HG03575 (cell line): ENCODE data around the gene RGS4.

Experiments used
- ATAC-seq: cut with Tn5 transposase; IDR thresholded peaks from one replicate; pipeline ENCODE4 v1.9.1; 2021; ENCODE audit not compliant: unreplicated experiment, insufficient number of reproducible peaks, low FRiP score; ENCODE audit errors: extremely low read depth

RGS4 gene

DNA sequence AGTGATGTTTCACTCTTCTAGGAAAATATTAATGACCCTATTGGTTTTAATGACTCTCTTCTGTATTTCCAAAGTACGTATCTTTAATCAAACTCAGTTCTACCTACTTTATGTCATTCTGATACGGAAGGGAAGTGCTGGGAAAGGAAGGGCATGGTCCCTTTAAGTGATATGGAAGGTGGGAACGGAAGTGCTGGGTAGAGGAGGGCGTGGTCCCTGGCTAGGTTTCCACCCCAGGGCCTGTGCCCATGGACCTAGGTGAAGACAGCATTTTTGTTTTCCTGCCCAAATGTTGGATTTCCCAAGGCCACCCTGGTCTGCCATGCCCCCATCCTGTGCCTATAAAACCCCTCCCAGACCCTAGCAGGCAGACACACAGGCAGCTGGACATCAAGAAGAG lies 24.0 kb downstream of the RGS4 start:
- no peak for ATAC-seq

DNA sequence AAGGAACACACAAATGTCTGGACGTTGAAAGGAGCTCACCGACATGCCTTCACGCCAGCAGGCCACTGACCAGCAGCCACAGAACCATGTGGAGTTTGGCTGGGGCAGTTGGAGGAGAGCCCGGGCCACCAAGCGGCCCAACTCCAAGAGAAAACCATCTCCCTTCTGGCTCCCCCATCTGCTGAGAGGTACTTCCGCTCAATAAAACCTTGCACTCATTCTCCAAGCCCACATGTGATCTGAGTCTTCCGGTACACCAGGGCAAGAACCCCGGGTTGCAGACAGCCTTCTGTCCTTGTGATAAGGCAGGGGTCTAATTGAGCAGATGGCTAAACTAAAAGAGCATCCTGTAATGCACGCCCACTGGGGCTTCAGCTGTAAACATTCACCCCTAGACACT lies 24.4 kb downstream of the RGS4 start:
- ATAC-seq = no peak

DNA sequence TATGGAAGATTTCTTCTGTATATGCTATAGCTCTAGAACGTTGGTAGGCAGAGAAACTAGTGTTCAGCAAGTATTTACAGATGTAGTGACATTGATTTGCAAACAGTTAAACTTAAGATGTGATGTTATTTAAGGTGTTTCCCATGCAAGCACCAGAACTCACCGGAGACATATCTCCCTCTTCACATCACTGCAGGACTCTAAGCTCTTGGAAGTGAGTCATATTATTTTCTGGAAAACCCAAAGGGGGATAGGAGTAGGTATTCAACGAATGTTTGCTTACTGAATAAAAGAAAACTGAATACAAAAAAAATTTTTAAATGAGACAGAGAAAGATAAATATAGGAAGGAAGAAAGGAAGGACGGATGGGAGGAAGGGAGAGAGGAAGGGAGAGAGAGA lies 25.0 kb downstream of the RGS4 start:
- no peak for ATAC-seq

DNA sequence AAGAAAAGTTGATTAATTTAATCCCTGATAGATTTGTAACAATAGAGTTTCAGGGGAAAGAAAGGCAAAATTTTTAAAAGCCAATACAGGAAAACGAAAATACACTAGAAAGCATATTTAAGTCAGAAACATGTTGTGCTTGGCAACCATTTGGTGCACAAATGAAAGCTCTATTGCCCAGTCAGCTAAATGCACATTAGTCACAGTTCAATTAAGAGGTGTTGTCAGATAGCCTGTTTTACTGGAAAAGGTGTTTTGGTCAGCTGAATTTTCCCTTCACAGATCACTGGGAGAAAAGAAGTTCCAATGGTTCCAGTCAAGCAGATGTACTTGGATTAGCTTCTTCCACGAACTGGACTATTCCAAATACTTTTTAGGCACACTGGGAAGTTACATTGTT lies 25.4 kb downstream of the RGS4 start:
- ATAC-seq = no peak

DNA sequence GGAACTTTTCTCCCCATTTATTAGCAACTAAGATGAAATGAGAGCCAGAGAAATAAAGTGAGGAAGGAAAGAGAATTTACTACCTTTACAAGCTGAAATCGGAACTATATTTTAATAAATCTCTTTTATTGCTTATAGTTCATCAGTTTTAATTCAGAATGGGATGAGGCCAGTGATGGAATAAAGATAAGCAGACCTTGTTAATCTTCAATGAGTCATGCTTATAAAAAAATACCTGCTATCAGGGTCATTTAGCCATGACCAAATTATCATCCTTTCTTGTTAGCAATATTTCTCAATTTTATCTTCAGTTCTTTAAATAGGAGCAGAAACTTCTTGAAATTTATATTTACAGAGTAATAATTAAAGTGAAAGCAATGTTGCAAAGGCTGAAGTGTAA lies 26.1 kb downstream of the RGS4 start:
- ATAC-seq = no peak

DNA sequence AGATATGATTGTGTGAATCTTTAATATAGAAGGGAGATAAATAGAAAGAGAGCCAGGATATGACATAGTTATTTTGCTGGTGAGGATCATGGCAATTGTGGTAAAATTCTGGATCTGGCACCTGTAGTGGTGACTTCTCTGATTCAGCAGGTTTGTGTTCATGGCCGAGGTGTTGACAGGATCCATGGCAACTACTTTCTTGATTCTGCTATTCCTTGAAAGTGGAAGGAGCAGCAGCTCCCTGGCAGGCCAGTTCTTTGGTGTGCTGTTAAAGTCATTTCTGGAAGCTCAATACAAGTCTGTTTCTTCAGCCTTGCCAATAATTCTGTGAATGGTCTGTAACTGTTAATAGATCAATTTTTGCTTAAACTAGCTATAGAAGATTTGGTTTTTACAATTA lies 33.4 kb downstream of the RGS4 start:
- ATAC-seq = no peak

DNA sequence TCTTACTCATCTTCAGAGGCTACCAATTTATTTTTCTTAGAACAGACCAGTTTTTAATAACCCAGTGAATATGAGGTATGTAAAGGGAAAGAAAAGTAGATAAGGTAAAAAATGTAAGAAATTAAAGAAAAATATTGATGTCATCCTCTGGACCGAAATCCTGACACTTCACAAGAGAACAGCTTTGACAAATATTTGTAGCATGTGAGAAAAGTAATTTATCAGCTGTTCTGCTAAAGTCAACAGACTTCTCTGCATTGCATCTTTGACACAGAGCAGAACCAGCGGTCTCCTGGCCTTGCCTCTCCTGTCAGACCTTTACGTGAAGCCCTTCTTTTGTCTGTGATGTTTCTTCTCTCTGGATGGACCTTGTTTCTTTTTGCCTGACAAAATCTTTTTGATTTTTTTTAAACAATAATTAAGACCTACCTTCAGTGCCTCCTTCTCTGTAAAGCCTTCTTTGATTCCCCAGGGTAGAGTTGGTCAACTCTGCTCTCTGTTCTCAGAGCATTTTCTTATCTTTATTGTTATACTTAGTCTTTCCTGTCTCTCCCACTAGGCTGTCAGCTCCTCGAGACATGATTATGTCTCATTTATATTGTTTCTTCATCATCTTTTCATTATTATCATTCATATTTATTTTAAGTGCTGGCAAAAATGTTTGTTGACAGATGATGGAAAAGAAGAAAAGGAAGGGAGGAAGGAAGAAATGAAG lies 35.4 kb downstream of the RGS4 start:
- no peak for ATAC-seq

DNA sequence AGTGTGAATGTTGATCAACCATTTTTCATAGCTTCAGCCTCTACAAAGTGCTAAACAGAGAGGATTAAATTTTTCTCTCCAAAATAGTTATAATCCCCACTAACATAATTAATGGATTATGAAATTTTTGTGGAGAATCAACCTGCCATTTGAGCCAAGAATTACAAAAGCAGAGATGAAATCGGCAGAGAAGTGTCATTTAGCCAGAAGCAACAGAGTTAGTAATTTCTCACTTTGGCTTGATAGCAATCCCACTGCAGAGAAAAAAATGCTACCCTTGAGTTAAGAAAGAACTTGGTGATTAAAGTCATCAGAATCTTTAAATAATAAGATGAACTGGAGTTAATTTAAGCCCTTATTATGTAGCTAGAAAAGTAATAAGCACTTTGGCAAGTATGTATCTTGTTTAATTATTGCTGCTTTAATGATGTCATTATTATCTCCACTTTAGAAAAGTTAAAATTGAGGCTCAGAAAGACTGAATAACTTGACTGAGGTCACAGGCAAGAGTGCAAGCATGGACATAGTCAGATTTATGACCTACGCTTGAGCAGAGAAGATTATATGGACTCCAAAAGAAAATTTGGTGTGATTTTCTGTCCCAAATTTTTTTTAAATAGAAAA lies 37.3 kb downstream of the RGS4 start:
- no peak for ATAC-seq

DNA sequence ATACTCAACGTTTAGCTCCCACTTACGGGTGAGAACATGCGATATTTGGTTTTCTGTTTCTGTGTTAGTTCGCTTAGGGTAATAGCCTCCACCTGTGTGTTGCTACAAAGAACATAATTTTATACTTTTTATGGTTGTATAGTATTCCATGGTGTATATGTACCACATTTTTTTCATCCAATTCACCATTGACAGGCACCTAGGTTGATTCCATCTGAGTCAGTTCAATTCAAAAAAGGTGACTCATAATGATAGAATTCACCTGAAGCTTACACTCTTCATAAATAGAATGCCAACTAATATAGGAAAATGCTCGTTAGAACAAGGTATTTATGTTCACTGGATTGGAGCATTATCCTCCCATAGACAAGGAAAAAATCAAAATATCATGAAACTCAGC lies 38.5 kb downstream of the RGS4 start:
- no peak for ATAC-seq

DNA sequence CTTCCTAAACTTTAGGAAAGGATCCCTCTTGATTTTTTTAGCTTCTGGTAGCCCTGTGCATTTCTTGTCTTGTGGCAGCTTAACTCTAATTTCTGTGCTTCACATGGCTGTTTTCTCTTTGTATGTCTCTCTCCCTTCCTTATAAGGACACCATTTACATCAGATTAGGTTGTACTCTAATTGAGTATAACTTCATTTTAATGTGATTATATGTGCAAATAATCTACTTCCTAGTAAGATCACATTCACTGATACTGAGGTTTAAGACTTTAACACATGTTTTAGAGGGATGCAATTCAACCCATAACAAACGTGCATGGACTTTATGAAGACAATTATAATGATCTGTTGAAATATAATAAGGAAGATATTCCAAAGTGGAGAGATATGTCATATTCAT lies 46.7 kb downstream of the RGS4 start:
- ATAC-seq = no peak

DNA sequence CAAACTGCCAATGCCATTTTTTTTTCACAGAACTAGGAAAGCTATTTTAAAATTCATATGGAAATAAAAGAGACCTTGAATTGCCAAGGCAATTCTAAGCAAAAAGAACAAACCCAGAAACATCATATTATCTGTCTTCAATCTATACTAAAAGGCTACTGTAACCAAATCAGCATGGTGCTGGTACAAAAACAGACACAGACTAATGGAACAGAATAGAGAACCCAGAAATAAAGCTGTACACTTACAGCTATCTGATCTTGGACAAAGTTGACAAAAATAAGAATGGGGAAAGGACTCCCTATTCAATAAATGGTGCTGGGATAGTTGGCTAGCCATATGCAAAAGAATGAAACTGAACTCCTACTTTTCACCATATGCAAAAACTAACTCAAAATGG lies 50.5 kb downstream of the RGS4 start:
- no peak for ATAC-seq

DNA sequence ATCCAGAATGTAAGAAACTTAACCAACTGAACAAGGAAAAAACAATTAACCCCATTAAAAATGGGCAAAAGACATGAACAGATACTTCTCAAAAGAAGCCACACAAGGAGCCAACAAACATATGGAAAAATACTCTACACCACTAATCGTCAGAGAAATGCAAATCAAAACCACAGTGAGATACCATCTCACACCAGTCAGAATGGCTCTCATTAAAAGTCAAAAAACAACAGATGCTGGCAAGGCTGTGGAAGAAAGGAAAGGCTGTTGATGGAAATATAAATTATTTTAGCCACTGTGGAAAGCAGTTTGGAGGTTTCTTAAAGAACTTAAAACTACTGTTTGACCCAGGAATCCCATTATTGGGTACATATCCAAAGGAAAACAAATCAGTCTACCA lies 51.2 kb downstream of the RGS4 start:
- no peak for ATAC-seq

DNA sequence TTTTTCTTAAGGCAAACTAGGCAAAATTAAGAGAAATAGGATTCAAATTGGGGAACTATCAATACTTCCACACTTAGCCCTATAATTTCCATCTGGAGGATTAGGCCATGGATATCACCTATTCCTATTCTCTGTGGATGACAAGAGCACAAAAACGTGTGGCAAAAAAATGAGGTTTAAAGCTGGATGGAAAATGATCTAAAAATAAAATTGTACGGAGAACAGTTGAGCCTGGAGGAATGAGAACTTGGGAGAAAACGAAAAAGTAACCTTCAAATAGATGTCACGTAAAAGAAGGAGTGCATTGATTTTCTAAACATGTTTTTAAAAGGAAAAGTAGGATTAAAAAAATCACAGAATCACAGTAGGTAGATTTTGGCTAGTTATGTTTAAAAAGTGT lies 55.7 kb downstream of the RGS4 start:
- ATAC-seq = no peak
